SK-N-SH treated with all-trans-retinoic acid at 6 μM for 48 hours (cell line): ENCODE results near the gene IRX6.

Experiments
- ATAC-seq: fragments of 200-7000 bp; cut with Tn5 transposase; 3 replicates; pipeline ENCODE4 v1.9.1; 2020; ENCODE audit warnings: mild to moderate bottlenecking, moderate library complexity
- ARNTL ChIP-seq: fragments of 450-650 bp; formaldehyde crosslinking; IDR thresholded peaks from 2 replicates; pipeline ENCODE4 v1.5.0; 2020; ENCODE audit warnings: low read depth, mild to moderate bottlenecking, moderate library complexity, borderline replicate concordance
- BACH2 ChIP-seq: fragments of 250-450 bp; sonication (Bioruptor Pico); IDR thresholded peaks from 2 replicates; pipeline ENCODE4 v1.9.0; 2021; ENCODE audit warnings: mild to moderate bottlenecking, borderline replicate concordance
- CSDC2 ChIP-seq: fragments of 250-450 bp; sonication (Bioruptor Pico); IDR thresholded peaks from 2 replicates; pipeline ENCODE4 v1.5.0; 2020; ENCODE audit warnings: mild to moderate bottlenecking, moderate library complexity
- CSRNP3 ChIP-seq: fragments of 250-450 bp; sonication (Bioruptor Pico); IDR thresholded peaks from 2 replicates; pipeline ENCODE4 v1.5.1; 2021; ENCODE audit warnings: mild to moderate bottlenecking, moderate library complexity
- ESRRG ChIP-seq: fragments of 250-450 bp; sonication (Bioruptor Pico); IDR thresholded peaks from 2 replicates; pipeline ENCODE4 v1.6.1; 2021; ENCODE audit warnings: mild to moderate bottlenecking
- GLIS3 ChIP-seq: fragments of 250-450 bp; sonication (Bioruptor Pico); IDR thresholded peaks from 2 replicates; pipeline ENCODE4 v1.5.0; 2020; ENCODE audit warnings: mild to moderate bottlenecking, moderate library complexity
- ISL1 ChIP-seq: fragments of 250-450 bp; sonication (Bioruptor Pico); IDR thresholded peaks from 2 replicates; pipeline ENCODE4 v2.1.2; 2022; ENCODE audit warnings: mild to moderate bottlenecking, moderate library complexity
- OSR1 ChIP-seq: fragments of 250-450 bp; sonication (Bioruptor Pico); IDR thresholded peaks from 2 replicates; pipeline ENCODE4 v1.8.0; 2022; ENCODE audit warnings: moderate library complexity, mild to moderate bottlenecking, inconsistent platforms
- PPARA ChIP-seq: fragments of 250-450 bp; sonication (Bioruptor Pico); IDR thresholded peaks from 2 replicates; pipeline ENCODE4 v1.5.0; 2020; ENCODE audit warnings: mild to moderate bottlenecking, borderline replicate concordance
- RARB ChIP-seq: fragments of 250-450 bp; sonication (Bioruptor Pico); IDR thresholded peaks from 2 replicates; pipeline ENCODE4 v1.8.0; 2021; ENCODE audit warnings: mild to moderate bottlenecking, moderate library complexity
- SNAI2 ChIP-seq: fragments of 250-450 bp; sonication (Bioruptor Pico); IDR thresholded peaks from 2 replicates; pipeline ENCODE4 v1.5.0; 2020; ENCODE audit warnings: mild to moderate bottlenecking, moderate library complexity
- TCF4 ChIP-seq: fragments of 250-450 bp; sonication (Bioruptor Pico); IDR thresholded peaks from 2 replicates; pipeline ENCODE4 v1.8.0; 2021; ENCODE audit warnings: mild to moderate bottlenecking, moderate library complexity, borderline replicate concordance
- TOX ChIP-seq: fragments of 250-450 bp; sonication (Bioruptor Pico); IDR thresholded peaks from 2 replicates; pipeline ENCODE4 v1.8.0; 2021; ENCODE audit warnings: mild to moderate bottlenecking, moderate library complexity, borderline replicate concordance
- ZC3H10 ChIP-seq: fragments of 250-450 bp; sonication (Bioruptor Pico); IDR thresholded peaks from 2 replicates; pipeline ENCODE4 v1.5.1; 2021; ENCODE audit warnings: mild to moderate bottlenecking, moderate library complexity
- ZFP3 ChIP-seq: fragments of 250-450 bp; sonication (Bioruptor Pico); IDR thresholded peaks from 2 replicates; pipeline ENCODE4 v1.5.0; 2020; ENCODE audit warnings: mild to moderate bottlenecking, moderate library complexity
- ZFP30 ChIP-seq: fragments of 450-650 bp; formaldehyde crosslinking; IDR thresholded peaks from 2 replicates; pipeline ENCODE4 v1.5.0; 2022; ENCODE audit warnings: mild to moderate bottlenecking, moderate library complexity
- ZNF565 ChIP-seq: fragments of 450-650 bp; formaldehyde crosslinking; conservative IDR thresholded peaks from 2 replicates; pipeline ENCODE4 v1.5.0; 2020; ENCODE audit warnings: low read depth, mild to moderate bottlenecking, moderate library complexity
- ZNF70 ChIP-seq: fragments of 450-650 bp; formaldehyde crosslinking; IDR thresholded peaks from 2 replicates; pipeline ENCODE4 v1.5.0; 2020; ENCODE audit warnings: mild to moderate bottlenecking, moderate library complexity
- ZNF8 ChIP-seq: fragments of 450-650 bp; formaldehyde crosslinking; IDR thresholded peaks from 2 replicates; pipeline ENCODE4 v1.5.0; 2020; ENCODE audit warnings: mild to moderate bottlenecking, moderate library complexity
- TF ChIP-seq, protein P1 (sequence below): fragments of 250-450 bp; sonication (Bioruptor Pico); IDR thresholded peaks from 2 replicates; pipeline ENCODE4 v1.5.1; 2020; ENCODE audit warnings: low read depth, mild to moderate bottlenecking, moderate library complexity
- TF ChIP-seq, protein P2 (sequence below): fragments of 250-450 bp; sonication (Bioruptor Pico); IDR thresholded peaks from 2 replicates; pipeline ENCODE4 v1.5.0; 2020; ENCODE audit warnings: mild to moderate bottlenecking, moderate library complexity
- TF ChIP-seq, protein P3 (sequence below): fragments of 250-450 bp; sonication (Bioruptor Pico); IDR thresholded peaks from 2 replicates; pipeline ENCODE4 v1.8.0; 2020; ENCODE audit warnings: mild to moderate bottlenecking, moderate library complexity, borderline replicate concordance

Gene IRX6

GRCh38 chr16:55373489-55373832 lies 49.5 kb downstream of the IRX6 start:
- no peak for ATAC-seq

GRCh38 chr16:55376045-55376444 lies 52.0 kb downstream of the IRX6 start:
- ATAC-seq: no peak
- TF ChIP-seq, protein P1, sequence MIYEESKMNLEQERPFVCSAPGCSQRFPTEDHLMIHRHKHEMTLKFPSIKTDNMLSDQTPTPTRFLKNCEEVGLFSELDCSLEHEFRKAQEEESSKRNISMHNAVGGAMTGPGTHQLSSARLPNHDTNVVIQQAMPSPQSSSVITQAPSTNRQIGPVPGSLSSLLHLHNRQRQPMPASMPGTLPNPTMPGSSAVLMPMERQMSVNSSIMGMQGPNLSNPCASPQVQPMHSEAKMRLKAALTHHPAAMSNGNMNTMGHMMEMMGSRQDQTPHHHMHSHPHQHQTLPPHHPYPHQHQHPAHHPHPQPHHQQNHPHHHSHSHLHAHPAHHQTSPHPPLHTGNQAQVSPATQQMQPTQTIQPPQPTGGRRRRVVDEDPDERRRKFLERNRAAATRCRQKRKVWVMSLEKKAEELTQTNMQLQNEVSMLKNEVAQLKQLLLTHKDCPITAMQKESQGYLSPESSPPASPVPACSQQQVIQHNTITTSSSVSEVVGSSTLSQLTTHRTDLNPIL: no peak
- TF ChIP-seq ZNF565 (no peak), CSDC2 (CRISPR knock-in tag) (no peak), ARNTL (CRISPR knock-in tag) (no peak), ESRRG (CRISPR knock-in tag) (no peak), CSRNP3 (CRISPR knock-in tag) (no peak), ZC3H10 (CRISPR knock-in tag) (no peak), SNAI2 (no peak), TCF4 (CRISPR knock-in tag) (no peak), GLIS3 (CRISPR knock-in tag) (no peak)

More at GRCh38 chr16:55373489-55373832, 49.5 kb downstream of the IRX6 start:
- TF ChIP-seq SNAI2: no peak
- TF ChIP-seq RARB: no peak
- TF ChIP-seq ZFP30 (CRISPR knock-in tag): no peak
- no peak for TF ChIP-seq ZNF8 (CRISPR knock-in tag)
- TF ChIP-seq OSR1: no peak
- no peak for TF ChIP-seq BACH2 (CRISPR knock-in tag)
- TF ChIP-seq ISL1 (CRISPR knock-in tag): no peak
- TF ChIP-seq ARNTL (CRISPR knock-in tag): no peak
- TF ChIP-seq ZC3H10 (CRISPR knock-in tag): no peak
- TF ChIP-seq CSDC2 (CRISPR knock-in tag): no peak
- TF ChIP-seq TOX (CRISPR knock-in tag): no peak

DNA sequence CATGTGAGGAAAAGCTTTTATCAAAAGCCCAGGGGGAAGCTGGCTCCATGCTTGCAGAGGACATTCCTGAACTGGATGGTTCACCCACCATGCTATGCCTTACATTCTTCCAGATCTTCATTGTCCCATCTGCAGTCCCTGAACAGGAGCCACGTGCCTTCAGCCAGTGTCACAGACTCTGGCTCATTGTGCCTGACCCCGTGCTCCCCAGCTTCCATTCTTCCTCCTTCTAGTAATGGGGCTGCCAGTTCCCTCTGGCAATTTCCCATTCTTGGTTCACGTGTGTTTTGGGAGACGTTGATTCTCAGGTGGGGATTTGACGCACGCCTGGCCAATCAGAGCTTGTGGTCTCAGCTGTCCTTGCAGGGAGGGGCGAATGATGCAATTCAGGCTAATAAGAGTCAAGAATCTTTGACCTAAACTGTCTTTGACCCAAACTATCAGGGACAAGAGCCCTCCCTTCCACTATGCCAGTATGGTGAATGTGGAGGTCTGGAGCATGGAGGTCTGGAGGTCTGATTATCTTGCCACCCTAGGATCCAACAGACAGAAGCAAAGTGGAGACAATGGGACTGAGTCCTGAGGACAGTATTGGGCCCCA lies 52.7 kb downstream of the IRX6 start:
- TF ChIP-seq ZC3H10 (CRISPR knock-in tag) (no peak), CSDC2 (CRISPR knock-in tag) (no peak), ZNF565 (no peak), ZFP3 (no peak), ARNTL (CRISPR knock-in tag) (no peak), ZFP30 (CRISPR knock-in tag) (no peak), BACH2 (CRISPR knock-in tag) (no peak), RARB (no peak), ESRRG (CRISPR knock-in tag) (no peak), CSRNP3 (CRISPR knock-in tag) (no peak), ZNF70 (CRISPR knock-in tag) (no peak), TOX (CRISPR knock-in tag) (no peak), TCF4 (CRISPR knock-in tag) (no peak), SNAI2 (no peak), OSR1 (no peak), PPARA (no peak), GLIS3 (CRISPR knock-in tag) (no peak)
- TF ChIP-seq, protein P2, sequence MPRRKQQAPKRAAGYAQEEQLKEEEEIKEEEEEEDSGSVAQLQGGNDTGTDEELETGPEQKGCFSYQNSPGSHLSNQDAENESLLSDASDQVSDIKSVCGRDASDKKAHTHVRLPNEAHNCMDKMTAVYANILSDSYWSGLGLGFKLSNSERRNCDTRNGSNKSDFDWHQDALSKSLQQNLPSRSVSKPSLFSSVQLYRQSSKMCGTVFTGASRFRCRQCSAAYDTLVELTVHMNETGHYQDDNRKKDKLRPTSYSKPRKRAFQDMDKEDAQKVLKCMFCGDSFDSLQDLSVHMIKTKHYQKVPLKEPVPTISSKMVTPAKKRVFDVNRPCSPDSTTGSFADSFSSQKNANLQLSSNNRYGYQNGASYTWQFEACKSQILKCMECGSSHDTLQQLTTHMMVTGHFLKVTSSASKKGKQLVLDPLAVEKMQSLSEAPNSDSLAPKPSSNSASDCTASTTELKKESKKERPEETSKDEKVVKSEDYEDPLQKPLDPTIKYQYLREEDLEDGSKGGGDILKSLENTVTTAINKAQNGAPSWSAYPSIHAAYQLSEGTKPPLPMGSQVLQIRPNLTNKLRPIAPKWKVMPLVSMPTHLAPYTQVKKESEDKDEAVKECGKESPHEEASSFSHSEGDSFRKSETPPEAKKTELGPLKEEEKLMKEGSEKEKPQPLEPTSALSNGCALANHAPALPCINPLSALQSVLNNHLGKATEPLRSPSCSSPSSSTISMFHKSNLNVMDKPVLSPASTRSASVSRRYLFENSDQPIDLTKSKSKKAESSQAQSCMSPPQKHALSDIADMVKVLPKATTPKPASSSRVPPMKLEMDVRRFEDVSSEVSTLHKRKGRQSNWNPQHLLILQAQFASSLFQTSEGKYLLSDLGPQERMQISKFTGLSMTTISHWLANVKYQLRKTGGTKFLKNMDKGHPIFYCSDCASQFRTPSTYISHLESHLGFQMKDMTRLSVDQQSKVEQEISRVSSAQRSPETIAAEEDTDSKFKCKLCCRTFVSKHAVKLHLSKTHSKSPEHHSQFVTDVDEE (CRISPR knock-in tag): no peak
- TF ChIP-seq, protein P1: no peak
- TF ChIP-seq, protein P3, sequence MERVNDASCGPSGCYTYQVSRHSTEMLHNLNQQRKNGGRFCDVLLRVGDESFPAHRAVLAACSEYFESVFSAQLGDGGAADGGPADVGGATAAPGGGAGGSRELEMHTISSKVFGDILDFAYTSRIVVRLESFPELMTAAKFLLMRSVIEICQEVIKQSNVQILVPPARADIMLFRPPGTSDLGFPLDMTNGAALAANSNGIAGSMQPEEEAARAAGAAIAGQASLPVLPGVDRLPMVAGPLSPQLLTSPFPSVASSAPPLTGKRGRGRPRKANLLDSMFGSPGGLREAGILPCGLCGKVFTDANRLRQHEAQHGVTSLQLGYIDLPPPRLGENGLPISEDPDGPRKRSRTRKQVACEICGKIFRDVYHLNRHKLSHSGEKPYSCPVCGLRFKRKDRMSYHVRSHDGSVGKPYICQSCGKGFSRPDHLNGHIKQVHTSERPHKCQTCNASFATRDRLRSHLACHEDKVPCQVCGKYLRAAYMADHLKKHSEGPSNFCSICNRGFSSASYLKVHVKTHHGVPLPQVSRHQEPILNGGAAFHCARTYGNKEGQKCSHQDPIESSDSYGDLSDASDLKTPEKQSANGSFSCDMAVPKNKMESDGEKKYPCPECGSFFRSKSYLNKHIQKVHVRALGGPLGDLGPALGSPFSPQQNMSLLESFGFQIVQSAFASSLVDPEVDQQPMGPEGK: no peak
- no peak for ATAC-seq
